Ammon's horn (tissue), 1 donor: ENCODE data around the gene PEX11G.

Source experiments
- DNase-seq: peaks from one replicate; pipeline ENCODE4 v3.0.0-alpha.2; 2016; ENCODE audit warnings: low spot score

PEX11G gene

DNA sequence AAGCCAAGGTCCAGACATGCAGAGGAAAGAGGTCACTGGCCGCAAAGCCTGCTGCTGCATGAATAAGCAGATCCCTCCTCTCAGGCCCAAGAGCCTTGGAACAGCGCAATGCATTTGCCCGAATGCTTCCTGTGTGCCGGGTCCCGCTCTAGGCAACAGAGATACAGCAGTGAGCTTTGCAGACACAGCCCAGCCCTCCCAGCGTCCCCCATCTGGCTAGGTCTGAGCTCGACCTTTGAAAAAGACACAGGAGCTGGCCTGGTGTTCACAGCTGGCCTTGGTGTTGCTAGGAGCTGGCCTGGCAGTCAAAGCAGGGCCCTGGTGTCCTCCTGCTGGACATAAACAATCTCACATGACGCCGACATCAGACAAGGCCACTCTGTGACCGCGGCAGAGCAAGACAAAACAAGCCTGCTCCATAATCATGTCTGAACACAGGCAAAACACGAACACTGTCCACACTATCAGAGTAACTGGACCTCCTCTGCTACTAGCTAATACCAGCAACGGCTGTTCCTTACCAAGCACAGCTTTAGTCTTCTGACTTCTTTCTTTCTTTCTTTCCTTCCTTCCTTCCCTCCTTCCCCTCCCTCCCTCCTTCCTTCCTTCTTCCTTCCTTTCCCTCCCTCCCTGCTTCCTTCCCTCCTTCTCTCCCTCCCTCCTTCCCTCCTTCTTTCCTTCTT is 5.7 kb upstream of the PEX11G start:
- peak; percentile 96 for DNase-seq

DNA sequence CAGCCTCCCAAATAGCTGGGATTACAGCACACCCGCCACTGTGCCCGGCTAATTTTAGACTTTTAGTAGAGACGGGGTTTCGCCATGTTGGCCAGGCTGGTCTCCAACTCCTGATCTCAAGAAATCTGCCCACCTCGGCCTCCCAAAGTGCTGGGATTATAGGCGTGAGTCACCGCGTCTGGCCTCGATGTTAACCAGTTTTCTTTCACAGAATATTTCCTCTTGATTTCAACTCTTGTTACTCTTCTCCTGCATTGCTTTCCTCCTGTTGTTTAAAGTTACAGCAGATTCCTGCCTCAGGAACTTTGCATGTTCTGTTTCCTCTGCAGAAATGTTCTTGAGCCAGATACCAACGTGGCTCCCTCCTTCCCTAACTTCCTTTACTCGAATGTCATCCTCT is 3.7 kb upstream of the PEX11G start:
- DNase-seq: no peak

DNA sequence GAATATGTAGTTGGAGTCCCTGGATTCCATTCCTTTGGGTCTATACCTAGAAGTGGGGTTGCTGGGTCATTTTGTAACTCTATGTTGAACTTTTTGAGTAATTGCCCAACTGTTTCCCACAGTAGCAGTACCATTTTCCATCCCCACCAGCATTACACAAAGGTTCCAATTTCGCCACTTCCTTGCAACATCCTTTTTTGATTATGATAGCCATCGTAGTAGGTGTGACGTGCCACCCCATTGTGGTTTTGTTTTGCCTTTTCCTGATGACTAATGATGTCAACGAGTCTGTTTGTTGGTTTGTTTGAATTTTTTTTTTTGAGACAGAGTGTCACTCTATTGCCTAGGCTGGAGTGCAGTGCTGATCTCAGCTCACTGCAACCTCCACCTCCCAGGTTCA is 3.3 kb upstream of the PEX11G start:
- DNase-seq: no peak

DNA sequence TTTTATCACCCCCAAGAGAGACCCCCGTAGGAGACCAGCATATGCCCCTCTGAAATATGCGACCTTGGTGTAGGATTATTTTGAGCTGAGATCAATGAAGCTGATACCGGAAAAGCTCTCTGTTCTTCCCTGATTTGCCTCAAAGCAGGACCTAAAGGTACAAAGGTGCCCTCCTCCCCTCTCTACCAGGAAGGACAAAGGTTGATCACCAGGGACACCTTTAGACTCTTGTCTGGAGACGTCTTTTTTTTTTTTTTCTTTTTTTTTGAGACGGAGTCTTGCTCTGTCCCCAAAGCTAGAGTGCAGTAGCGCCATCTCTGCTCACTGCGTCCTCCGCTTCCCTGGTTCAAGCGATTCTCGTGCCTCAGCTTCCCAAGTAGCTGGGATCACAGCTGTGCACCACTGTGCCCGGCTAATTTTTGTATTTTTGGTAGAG is 792 bp upstream of the PEX11G start:
- no peak for DNase-seq

DNA sequence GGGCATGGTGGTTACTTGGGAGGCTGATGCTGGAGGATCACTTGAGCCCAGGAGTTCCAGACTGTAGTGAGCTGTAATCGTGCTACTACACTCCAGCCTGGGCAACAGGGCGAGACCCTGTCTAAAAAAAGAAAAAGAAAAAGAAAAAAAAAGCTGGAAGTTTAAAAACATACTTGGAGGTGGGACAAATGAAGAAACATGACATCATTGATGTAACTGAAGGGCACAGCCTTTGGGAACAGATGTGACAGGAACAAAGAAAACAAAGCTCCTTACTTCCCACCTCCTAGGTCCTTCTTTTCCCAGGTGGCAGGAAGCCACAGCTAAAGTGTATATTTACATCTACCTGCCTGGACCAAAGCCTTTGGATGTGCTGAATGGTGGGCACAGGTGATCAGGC is 1.9 kb downstream of the PEX11G start:
- no peak for DNase-seq

DNA sequence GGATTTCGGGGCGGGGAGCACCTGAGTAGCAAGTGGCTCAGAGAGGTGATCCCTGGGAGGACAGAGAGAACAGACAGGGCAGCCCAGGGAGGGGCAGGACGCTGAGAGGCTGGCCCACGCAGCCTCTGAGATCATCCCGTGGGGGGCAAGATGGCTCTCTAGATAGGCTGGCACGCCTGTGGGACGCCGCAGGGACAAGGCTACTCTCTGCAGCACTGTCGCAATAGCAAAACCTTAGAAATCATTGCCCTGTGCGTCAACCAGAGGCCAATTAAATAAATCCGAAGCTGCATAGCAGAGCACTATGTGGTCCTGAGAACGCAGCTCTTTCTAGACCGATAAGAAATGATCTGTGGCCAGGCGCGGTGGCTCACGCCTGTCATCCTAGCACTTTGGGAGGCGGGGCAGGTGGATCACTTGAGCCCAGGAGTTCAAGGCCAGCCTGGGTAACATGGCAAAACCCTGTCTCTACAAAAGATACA is 5.1 kb downstream of the PEX11G start:
- DNase-seq: no peak

DNA sequence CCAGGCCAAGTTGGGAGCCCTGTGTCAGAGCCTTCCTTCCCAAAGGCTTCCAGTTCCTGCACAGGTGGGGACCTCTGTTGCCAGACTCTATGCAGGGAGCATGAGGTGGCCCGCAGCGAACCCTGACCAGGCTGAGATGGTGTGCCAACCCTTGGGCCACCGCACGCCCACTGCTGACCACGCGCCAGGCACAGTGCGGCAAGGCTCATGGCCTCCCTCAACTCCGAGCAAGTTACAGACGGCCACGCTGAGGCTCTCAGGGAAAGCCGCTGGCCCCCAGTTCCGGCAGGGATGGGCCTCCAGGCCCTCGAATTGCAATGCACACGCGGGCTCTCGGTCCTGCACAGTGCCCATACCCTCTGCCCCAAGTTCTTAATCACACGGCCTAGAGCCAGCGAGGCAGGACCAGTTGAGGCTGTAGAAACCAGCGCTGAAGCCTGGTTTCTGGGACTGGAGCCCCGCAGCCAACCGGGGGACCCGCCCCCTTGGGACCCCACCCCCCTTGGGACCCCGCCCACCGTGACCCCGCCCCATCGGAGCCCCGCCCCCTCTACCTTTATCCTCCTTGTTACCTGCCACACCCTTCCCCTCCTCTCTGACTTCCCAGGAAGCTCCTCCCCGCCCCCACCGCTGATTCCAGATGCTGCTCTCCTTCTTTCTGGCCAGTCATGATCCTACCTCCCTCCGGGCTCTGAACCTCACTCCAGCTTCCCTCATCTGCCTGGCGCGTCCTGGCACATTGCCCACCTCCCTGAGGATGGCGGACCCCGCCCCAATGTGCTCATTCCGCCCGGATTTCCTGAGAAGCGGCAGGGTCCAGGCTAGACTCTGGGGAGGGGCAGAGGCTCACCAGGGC is 6.0 kb downstream of the PEX11G start:
- no peak for DNase-seq

DNA sequence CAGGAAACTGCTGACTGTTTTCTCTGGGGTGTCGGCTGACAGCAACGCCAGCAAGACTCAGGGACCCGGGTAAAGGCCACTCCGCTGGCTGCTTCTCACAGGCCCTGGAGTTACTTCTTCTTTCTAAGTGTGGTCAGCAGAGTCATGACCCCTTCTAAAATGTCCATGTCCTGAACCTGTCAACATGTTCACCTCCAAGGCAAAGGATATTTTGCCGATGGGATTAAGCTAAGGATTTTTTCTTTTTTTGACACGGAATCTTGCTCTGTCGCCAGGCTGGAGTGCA is 7.9 kb downstream of the PEX11G start:
- DNase-seq: no peak

DNA sequence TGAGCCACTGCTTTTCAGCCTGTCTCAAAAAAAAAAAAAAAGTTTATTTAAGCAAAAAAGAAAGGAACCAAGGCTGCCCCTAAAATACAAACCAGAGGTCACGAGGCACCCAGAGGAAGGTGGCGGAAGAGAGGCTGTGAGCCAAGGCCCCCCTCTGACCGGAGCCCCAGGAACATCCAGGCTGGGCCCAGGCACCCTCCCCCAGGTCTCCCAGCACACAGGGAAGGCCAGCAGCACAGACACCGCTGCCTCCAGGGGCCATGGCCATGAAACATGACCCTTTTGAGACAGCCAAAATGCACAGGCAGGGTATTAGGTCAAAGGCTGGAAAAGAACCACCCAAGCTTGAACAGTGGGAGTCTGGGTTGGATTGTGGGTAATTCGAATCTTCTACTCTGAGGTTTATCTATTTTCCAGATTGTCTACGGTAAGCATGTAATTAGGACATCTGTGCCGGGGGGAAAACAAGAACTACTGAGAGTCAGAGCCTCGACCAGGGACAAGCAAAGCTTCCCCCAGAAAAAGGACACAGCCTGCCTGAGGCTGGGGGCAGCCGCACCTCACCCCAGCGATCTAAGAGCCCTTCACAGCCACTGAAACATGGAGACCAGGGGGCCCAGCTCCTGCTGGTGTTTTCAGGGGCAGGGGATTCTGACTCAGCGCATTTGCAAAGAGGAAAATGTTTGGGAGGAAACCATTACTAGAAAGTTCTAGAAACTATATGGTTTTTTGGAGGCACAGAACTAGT is 8.4 kb downstream of the PEX11G start:
- peak; percentile 30 for DNase-seq

DNA sequence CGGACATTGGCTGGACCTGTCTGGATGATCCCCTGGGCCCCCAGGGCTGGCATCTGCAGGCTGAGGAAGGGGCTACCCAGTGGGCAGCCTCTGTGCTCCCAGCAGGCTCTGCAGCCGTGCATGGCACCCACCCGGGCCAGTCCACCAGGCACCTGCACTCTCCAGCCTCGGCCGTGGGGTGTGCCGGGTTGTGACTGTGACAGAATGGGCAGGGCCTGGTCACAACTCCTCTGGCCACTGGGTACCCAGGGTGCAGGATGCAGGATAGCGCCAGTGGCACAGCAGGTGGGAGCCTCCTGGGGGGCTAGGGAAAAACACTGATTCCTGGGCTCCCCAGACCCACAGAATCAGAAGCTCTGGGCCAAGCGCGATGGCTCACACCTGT is 10.0 kb downstream of the PEX11G start:
- no peak for DNase-seq

DNA sequence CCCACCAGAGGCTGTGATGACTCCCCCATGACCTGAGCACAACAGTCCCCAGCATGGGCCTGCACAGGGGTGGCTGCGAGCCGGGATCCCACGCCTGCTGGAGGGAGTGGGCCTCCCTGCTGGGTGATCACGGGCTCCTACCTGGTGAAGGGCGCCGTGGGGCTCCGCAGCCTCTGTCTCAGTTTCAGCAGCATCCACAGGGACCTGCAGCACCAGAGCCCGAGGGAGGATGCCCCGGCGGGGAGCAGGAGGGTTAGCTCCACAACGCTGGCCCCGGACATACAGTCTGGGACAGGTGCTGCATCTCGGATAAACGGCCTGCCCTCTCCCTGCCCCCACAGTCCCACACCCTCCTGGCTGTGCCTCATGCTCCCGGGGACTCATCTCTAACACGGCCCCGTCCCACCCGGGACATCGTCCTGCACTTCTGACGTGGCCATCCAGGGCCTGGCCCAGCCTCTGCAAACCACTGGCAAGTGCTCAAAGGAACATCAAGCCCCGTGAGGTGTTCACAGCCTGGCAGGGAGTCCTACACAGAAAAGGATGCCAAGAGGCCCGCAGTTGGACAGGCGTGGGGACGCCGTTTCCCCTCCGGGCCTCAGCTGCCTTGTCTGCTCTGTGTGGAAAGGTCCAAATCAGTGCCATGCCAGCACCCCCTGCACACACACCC is 10.5 kb downstream of the PEX11G start:
- DNase-seq: no peak

DNA sequence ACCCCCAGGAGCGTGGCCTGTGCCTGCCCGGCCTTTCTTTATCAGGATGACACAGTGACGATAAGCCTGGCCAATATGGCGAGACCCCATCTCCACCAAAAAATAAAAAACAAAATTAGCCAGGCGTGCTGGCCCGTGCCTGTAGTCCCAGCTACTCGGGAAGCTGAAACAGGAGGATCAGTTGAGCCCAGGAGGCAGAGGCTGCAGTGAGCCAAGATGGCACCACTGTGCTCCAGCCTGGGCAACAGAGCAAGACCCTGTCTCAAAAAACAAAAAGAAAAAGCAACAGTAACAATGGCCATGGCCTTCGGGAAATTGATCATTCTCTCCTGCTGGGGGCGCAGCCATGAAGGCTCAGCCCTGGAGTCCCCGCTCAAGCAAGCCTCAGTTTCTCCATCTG is 11.1 kb downstream of the PEX11G start:
- no peak for DNase-seq

DNA sequence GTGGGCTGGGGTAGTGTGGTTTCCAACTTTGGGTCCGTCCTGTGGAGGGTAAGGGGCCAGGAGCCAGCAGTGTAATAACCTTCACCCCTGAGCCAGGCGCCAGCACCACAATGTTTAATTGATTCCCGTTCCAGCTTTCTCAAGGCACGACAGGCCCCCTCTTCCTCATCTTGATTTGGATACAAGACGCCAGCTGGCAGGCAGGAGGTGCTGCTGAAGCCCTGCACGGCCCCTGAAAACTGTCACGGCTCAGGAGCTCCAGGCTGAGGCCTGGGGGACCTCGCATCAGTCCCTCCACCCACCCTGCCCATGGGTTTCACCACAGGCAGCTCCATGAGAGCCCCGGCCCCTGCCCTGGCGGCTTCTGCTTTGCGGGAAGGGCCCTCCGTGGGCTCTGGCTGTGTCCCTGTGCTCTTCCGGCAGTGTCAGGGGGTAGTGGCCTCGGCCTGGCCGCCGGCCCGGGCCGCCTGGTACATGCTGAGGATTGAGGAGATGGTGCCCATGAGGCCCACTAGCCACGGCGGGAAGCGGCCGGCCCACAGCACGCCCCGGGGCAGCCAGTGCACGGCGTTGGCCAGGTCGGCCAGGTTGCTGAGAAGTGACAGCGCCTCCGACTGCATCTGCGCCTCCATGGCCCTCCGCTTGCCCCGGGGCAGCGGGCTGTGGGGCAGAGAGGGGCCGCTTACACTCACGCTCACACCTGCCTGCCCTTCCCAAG is 11.9 kb downstream of the PEX11G start:
- DNase-seq: no peak

DNA sequence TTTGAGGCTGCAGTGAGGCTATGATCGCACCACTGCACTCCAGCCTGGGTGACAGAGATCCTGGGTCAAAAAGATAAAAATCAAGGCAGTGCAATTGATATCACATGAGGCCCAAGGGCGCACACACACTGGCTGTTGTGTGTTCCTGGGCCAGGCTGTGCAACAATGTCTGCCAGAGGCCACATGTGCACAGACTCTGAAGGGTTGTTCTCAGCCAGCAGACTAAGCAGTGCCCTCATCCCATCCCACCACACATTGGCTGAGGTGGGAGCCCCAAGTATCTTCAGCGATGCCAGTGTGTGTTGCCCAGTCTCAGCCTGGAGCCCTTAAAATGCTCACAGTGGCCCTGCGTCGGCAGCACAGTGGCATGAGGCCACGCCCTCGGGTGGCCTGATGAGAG is 12.6 kb downstream of the PEX11G start:
- DNase-seq: no peak

DNA sequence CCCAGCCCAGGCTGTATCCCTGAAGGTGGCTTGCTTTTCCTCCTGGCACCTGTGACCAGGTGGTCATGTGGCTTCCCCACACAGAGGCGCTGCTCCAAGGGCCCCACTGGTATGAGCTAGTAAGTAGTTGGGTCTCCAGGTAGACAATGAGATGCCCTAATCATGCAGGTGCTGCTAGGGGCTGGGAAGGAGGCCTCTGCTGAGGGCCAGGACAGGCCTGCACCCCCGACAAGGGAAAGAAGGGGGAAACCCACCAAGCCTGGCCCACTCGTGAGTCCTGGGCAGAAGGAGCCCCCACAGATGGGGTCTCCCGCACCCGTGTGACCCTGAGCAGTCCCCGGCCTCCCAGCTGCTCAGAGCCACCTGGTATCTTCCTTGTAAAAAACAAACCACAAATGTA is 13.2 kb downstream of the PEX11G start:
- DNase-seq: no peak

DNA sequence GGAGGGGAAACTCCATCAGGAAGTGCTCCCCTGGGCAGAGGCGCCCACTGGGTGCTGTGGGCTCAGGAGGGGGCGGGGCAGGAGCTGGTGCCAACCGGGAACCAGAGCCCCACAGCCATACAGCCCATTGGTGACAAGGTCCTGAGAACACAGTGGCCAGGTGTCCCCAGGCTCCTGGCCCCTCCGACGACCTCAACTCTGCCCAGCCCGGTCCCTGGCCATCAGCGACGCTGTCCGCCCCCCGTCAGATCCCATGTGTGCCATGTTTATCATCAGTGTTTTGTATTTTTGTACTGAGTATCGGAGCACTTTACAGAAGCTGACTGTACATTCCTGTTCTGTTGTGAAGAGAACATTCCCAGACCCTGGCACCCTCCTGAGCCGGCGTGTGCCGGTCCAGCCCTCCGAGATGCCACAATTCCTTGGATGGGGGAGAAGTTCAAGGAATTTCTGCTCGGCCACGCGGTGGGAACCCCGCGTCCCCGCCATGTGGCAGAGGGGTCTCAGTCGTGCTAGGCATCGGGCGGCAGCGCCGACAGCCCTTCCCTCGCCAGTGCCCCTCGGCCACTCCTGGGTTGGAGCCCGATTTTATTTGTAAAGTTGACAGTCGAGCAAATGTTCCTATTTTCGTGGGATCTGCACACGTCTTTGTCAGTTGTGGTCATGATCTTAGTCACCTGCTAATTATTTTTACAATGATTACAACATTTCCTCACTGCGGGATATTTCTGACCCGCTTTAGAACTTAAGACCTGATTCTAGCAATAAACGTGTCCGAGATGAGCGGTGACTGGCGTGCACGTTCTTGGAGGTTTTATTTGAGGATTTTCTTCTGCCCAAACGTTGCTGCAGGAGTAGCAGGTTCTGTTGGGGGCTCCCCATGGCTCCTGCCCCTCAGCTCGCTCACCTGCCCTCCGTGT is 16.9 kb downstream of the PEX11G start:
- no peak for DNase-seq

DNA sequence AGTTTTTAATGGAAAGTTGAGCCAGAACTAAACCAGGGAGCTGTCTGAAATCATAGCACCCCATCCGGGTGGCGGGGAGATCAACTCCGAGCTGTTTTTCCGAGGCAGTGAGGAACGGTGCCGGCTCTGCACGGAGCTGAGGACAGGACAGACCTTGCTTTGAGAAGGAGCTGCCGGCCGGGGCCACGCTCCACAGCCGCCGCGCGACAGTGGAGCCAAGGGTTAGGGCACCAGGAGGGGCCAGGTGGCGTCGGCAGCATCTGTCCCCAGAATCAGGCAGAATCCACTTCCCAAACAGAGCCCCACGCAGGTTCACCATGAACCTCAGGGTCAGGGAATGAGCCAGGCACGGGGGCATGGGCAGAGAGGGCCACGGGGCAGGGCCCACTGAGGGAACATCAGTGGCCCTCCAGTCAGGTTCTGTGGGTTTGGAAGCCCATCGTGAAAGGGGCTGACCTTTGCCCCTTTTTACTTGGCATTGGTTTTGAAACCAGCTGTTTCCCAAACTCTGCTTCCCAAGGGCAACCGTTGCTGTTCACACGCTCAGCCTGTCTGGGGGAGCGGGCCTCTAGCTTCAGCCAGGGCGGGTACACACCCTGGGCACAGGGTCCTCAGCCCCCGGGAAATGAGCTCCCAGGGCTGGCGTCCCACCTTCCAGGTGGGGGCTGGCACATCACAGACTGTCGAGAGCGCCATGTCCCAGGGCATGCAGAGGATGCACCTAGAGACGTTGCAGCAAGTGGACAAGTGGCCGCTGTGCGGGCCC is 18.1 kb downstream of the PEX11G start:
- no peak for DNase-seq

DNA sequence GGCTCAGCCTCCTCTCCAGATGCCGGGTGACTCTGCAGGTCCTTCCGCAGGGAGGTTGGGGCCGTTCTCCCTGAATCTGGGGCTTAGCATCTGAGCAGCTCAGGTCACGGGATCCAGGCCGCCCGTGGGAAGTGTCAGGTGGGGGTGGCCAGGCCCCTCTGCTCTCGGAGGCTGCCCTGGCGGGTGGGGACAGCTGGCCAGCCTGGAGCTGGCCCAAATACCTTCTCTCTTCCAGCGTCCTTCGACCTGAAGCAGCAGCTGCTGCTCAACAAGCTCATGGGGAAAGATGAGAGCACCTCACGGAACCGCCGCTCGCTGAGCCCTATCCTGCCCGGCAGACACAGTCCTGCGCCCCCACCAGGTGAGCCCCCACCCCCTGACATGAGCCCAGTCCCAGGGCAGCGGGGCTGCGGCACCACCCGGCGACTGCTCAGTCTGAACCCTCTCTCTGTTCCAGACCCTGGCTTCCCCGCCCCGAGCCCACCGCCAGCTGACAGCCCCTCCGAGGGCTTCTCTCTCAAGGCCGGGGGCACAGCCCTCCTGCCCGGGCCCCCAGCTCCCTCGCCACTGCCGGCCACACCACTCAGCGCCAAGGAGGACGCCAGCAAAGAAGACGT is 19.1 kb downstream of the PEX11G start:
- DNase-seq: no peak

DNA sequence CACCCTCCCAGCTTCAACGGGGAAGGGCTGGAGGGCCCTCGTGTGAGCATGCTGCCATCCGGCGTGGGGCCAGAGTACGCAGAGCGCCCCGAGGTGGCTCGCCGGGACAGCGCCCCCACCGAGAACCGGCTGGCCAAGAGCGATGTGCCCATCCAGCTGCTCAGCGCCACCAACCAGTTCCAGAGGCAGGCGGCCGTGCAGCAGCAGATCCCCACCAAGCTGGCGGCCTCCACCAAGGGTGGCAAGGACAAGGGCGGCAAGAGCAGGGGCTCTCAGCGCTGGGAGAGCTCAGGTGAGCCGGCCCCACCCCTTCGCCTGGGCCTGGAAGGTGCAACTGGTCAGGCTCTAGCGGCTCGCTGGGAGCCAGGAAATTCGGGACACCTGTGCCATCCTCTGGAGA is 20.0 kb downstream of the PEX11G start:
- DNase-seq: no peak
